GM12892 (cell line): Measurements from ENCODE around the gene HDX.

Experiments
- POLR2A ChIP-seq: IDR thresholded peaks from 2 replicates; pipeline ENCODE4 v1.6.1; 2011; ENCODE audit warnings: low read depth, low read length, control low read depth
- POLR2AphosphoS5 ChIP-seq: IDR thresholded peaks from 2 replicates; pipeline ENCODE4 v1.6.1; 2011; ENCODE audit warnings: low read depth, low read length, control low read depth

DNA sequence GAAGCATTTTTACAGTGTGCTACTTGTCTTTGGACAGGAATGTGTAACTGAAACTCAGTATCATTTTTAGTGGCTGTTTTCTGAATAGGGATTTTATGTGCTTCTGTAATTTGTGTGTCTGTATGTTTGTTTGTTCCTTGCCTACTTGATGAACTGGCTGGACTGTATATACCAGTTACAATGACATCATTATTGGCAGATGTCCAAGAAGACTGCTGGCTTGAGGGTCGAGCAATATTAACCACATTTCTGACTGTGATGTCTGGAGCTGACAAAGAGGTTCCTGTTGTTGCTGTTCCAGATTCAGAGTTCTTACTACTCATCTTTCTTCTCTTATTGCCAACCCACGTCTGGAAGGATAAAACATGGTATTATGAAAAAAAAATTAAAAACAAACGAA, 33.0 kb downstream of the HDX start:
- TF ChIP-seq POLR2A (no peak), POLR2AphosphoS5 (no peak)
